GM10847 (cell line): ENCODE data around the gene ARHGAP26.

Experiments
- POLR2A ChIP-seq: IDR thresholded peaks from 2 replicates; pipeline ENCODE4 v1.6.1; 2011; ENCODE audit not compliant: insufficient read length; ENCODE audit errors: extremely low read depth

Gene ARHGAP26

DNA sequence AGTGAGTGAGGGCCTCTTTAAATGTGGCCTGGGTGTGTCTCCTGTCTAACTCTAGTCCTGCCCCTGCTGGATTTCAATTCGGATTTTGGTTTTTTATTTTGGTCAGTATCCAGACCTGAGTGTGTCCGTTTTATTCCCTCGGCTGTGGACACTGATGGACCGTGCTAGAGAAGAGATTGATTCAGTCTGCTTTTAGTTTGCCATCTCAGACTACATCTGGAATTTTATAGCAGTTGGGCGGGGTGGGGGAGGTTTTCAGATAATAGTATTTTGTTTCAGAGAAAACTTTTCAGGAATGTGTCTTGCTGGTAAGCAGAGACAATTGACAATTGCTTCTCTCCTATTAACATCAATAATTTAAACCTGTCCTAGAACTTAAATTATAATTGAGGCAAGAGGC, 308.1 kb downstream of the ARHGAP26 start:
- no peak for TF ChIP-seq POLR2A

DNA sequence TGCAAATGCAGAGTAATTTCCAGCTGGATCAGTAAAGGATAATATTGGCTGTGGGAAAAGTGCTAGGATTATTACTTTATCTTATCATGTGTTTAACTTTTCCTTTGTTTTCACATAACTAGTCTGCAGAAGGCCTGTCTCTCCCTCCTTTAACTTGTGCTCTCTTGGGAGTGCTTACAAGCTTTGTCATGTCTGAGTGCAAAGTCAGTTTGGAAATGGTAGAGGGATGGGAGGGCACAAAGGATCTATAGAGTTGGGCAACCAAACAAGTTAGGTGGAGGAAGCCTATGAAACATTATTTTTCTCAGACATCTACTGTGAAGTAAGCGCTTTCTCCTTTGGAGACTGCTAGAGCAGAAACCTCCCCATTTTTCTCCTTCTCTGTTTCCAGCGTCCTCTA, 308.8 kb downstream of the ARHGAP26 start:
- TF ChIP-seq POLR2A = no peak

DNA sequence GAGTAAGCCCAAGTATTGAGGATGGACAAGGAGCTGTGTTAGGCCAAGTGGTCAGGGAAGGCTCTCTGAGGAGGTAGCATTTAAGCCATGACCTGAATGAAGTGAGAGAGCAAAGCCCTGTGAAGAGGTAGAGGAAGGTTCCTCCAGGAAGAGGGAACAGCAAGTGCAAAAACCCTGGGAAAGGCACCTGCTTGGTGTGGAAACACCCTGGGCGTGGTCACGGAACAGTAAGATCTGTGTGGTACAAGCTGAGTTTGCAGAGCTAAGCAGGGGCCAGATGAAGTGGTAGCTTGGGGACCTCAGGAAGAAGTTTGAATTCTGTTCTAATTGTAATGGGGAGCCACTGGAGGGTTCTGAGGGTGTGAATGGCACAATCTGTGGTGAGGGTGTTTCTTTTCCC, 310.2 kb downstream of the ARHGAP26 start:
- no peak for TF ChIP-seq POLR2A

- TF ChIP-seq POLR2A = no peak
Observed at GRCh38 chr5:143080982-143081381, 310.8 kb downstream of the ARHGAP26 start.

GRCh38 chr5:143083006-143083405, 312.8 kb downstream of the ARHGAP26 start:
- no peak for TF ChIP-seq POLR2A

DNA sequence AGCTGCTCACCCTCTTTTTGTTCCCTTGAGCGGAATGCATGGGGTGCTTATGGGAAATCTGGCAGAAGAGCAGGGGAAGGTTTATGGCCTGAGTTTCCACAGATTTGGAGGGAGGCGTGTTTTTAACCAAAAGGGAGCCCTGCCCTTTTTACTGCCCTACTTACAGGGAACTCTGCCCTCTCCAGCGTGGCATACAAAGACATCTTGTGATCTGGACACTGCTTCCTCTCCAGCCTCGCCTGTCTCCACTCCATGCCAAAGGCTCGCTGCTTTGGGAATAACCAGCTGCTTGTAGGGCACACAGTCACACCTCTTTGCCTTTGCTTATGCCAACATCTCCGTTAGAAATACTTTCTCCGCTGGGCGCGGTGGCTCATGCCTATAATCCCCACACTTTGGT, 314.2 kb downstream of the ARHGAP26 start:
- no peak for TF ChIP-seq POLR2A

DNA sequence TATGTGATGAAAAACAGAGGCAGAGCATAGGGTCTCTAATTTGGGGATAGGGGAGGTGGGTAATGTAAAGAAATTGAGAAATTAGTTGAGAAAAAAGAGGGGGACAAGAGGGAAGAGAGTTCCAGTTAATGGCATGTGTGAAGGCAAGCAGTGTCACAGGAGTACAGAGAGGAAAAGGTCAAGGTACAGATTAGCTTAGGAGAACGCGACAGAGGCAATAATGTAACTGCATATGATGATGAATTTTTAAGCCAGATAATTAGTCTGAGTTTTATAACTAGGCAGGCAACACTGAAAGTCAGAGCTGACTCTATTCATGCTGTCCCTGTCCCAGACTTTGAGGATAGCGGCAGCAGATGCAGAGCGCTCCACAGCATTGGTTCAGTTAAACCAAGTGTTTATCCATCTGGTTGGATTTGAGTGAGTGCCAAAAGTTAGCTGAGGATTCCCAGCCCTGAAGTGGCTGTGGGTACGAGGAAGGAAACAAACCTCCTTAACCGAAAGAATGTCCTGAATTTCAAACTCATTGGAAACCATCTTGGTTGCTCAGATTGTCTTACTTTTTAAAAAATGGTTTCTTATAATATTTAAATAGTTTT, 315.2 kb downstream of the ARHGAP26 start:
- TF ChIP-seq POLR2A = no peak

GRCh38 chr5:143086546-143086907, 316.4 kb downstream of the ARHGAP26 start:
- TF ChIP-seq POLR2A = no peak

DNA sequence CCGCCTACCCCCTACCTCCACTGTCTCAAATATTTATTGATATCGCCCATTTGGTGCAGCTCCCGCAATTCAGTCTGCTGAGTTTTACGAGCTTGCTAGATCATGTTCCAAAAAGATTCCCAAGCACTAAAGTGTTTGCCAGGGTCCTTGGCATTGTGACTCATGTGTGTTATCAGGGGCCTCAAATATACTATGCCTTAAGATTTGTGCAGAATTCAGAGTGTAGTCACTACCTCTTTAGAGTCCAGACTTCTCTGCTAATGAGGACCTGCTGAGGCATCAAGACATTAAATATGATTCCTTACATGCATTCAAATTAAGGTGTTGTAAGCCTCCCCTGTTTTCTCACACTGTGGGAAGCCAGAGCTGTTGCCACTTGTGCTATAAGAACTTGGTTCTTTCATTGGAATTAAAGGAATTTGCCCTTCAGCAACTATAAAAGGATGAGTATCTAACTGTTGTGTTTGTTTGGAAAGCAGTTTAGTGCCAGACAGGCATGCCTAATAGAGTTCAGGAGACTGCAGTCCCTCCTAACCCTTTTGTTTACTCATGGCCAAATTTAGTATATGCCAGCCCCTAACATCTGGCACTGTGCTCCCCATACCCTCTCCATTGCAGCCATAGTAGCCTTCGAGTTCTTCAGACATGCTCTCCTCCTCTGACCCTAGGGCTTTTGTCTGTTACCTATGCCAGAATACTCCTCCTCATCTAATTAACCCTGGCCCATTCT, 316.9 kb downstream of the ARHGAP26 start:
- no peak for TF ChIP-seq POLR2A

- no peak for TF ChIP-seq POLR2A
Observed at GRCh38 chr5:143093452-143094086, 323.4 kb downstream of the ARHGAP26 start.

DNA sequence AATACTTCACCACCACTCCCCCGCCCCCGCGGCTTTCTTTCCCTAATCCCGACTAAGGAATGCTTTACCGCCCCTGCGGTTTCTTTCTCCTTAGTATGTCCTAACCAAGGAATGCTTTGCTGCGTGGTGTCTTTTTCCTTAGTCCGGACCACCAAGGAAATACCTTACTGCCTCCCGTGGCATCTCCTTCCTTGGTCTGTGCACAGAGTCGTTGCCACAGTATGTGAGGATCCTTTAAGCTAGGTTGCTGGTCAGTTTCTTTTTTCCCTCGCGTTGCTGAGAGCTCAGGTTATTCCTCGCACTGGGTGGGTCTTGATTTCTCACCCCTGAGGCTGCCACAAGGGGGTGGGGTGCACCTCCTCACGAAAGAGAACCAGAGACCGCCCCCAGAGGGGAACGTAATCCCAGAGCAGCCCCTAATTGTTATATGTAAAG, 323.9 kb downstream of the ARHGAP26 start:
- TF ChIP-seq POLR2A = no peak

- no peak for TF ChIP-seq POLR2A
Observed at GRCh38 chr5:143101121-143101520, 330.9 kb downstream of the ARHGAP26 start.

DNA sequence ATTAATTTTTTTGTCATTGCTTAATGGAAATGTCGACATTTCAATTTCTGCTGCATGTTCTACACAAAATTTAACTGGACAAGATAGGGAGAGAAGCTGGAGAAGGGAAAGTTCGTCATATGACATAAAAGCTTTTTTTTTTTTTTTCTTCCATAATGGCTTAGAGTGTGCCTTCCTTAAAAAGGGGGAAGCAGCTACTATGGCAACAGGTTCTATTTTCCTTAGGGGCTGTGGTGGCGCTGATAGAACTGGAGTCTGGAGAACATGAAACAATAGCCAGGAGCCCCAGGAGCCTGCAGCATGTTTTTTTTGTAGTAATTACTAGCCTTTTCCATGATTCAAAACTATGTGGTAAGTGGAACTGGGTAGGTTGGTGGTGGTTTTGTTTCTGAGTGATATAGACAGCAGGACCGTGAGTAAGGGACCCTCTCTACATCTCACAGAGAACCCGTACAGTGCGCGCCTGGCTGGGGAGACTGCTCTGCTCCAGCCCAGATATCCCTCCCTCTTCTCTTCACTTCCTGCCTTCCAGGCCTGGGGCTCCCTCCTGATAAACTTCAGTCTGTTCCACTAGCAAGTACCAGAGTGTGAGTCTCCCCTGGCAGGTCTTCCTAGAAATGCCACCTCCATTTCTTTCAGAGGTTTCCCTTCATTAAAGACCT, 331.7 kb downstream of the ARHGAP26 start:
- TF ChIP-seq POLR2A = no peak

- no peak for TF ChIP-seq POLR2A
Observed at GRCh38 chr5:143102411-143102810, 332.2 kb downstream of the ARHGAP26 start.

DNA sequence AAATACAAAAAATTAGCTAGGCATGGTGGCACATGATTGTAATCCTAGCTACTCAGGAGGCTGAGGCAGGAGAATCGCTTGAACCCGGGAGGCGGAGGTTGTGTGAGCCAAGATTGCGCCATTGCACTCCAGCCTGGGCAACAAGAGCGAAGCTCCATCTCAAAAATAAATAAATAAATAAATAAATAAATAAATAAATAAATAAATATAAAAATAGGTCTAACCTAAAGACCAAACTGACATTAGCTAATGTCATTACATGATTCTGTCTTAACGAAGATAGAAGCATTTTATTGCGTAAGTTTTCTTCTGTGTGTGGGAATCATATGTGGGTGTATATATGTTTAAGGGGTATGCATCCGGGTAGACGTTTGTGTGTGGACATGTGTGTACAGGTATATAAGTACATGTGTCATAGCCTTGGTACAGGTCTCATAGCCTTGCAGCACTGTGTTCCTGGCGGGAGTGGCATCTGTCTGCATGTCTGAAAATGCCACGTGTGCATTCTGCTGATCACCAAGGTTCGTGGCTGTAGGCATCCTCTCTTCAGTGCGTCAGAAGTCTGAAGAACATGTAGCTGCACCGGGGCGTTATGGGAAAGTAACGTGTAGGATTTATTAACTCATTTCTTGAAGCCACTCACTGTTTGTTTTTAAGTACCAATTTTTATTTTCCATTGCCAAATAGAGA, 335.2 kb downstream of the ARHGAP26 start:
- no peak for TF ChIP-seq POLR2A

- TF ChIP-seq POLR2A = no peak
Observed at GRCh38 chr5:143106174-143106573, 336.0 kb downstream of the ARHGAP26 start.

DNA sequence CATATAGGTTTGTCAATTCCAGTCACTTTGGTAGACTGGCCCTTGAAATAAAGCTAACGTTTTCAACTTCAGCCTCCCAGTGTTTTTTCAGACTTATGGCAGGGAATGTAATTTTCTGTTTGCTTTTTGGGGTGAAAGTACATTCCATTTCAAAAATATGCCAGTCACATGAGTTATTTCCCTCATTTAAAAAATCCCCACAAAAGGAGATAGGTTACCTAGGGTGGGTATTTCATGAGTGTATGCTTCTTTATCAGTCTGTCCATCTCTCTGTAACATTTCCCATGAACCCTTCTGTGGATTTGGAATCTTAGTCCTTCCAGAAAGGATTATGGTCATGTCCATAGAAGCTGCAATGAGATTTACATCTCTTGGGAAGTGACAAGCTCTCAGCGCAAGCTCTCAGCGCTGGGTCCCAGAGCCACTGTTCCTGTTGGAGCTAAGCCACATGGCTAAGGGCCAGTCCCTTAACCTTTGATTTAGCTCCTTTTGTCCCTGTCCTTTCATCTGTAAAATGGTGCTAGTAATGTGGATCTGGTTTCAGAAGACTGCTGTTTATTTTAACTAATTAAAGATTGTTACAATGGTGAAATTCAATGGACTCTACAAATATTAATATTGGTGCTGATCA, 338.4 kb downstream of the ARHGAP26 start:
- TF ChIP-seq POLR2A = no peak
